ENCODE measurements around the gene HHAT.

DNA sequence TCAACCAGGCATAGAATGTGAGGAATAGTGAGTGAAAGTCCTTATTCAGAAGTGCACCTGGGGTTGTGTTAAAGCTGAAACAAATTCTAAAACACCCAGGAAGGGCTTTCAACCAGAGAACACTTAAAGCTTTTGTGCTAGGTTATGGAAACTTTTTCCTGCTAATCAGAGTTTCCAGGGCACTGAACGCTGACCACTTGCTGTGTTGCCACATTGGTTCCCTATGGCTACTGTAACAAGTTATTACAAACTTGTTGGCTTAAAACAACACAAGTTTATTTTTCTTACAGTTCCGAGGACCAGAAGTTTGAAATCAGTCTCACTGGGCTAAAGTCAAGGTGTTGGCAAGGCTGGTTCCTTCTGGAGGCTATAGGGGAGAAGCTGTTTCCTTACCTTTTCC lies 300.6 kb downstream of the HHAT start:
- TF ChIP-seq CTCF (IDR thresholded peaks at IDR 0.05) (no peak), POLR2A (IDR thresholded peaks at IDR 0.05) (no peak)

Measured in esophagus squamous epithelium (tissue), 4 donors.